ENCODE measurements around the gene TRIL.

TRIL gene

DNA sequence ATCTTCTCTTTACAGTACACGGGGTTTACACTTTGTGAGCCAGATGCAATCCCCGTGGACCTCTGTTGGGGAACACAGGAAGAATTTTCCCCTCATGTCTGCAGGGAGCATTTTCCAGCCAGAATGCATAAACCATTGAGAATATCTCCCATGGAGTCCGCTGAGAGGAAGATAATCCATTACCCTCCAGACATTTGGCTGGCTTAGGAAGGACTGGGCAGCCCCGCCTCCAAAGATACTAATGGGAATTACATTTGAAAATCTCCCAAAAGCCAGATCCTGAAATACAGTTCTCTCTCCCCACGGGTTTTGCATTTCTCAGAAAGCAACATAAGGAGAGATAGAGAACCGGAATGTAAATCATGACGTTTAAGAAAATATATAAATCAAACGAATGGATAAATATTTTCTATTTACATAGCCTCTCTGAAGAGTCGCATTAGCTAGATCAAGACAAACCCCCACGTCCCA lies 53.5 kb downstream of the TRIL start:
- no peak overlapping the region for H3K4me3 ChIP-seq (ENCODE audit: insufficient read depth, low read length, poor library complexity, severe bottlenecking)

DNA sequence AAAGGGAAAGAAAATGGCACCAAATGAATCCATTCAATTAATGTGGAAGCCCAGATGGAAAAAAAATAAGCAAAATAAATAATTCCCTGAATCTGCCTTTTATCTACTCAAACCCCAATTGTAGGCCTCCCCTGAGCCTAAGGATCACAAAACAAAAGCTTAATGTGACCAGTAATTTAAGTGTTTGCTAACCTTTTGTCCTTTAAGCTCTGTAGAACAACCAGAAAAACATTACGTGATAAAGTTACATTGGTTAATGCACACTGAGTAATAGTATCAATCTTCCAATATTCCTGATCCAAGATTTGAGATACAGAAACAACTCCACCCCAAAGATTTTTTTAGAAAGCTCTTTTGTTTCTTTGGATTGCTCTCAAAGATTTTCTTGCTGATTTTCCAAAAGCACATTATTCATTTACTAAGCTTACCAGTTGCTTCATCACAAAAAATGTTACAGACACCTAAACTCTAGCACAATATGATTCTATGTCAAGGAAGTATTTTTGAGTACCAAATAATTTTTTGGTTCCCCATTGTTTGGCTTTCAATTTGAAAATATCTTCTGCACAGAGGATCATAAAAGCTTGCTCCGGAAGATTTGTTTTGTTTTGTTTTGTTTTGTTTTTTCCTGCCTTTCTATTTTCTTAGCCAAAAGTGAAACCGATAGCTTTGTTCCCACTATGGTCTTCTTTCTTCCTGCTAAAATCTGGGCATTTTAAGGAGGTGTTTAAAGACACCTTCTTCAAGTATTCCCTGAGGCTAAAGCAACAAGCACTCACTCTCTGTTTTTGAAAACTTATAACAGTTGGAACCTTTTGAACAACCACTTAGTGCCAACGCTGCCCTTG lies 54.2 kb downstream of the TRIL start:
- H3K4me3 ChIP-seq (ENCODE audit: insufficient read depth, low read length, poor library complexity, severe bottlenecking), result no peak overlapping the region
- H3K4me2 ChIP-seq (ENCODE audit: low read depth, low read length, poor library complexity, severe bottlenecking), result no peak overlapping the region
- H3K79me2 ChIP-seq (ENCODE audit: insufficient read depth, low read length), result no peaks in the 10 kb centered on the region
- H3K9ac ChIP-seq (ENCODE audit: low read length), result no peak overlapping the region
- H3K27ac ChIP-seq (ENCODE audit: low read depth, low read length), result no peak overlapping the region
- TF ChIP-seq, protein P1, sequence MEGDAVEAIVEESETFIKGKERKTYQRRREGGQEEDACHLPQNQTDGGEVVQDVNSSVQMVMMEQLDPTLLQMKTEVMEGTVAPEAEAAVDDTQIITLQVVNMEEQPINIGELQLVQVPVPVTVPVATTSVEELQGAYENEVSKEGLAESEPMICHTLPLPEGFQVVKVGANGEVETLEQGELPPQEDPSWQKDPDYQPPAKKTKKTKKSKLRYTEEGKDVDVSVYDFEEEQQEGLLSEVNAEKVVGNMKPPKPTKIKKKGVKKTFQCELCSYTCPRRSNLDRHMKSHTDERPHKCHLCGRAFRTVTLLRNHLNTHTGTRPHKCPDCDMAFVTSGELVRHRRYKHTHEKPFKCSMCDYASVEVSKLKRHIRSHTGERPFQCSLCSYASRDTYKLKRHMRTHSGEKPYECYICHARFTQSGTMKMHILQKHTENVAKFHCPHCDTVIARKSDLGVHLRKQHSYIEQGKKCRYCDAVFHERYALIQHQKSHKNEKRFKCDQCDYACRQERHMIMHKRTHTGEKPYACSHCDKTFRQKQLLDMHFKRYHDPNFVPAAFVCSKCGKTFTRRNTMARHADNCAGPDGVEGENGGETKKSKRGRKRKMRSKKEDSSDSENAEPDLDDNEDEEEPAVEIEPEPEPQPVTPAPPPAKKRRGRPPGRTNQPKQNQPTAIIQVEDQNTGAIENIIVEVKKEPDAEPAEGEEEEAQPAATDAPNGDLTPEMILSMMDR (IDR thresholded peaks at IDR 0.05; ENCODE audit: insufficient read depth, low read length, poor library complexity, severe bottlenecking), result no peak
- H2AFZ ChIP-seq (ENCODE audit: low read depth, low read length, severe bottlenecking), result no peak overlapping the region
- H3K36me3 ChIP-seq (ENCODE audit: low read length), result no peaks in the 10 kb centered on the region
- H3F3A ChIP-seq (ENCODE audit: insufficient read depth), result no peaks in the 10 kb centered on the region
- no peaks in the 10 kb centered on the region for H4K20me1 ChIP-seq (ENCODE audit: low read depth, low read length)
- no peaks in the 10 kb centered on the region for H3K9me3 ChIP-seq (ENCODE audit: insufficient read depth, low read length)
- no peaks in the 10 kb centered on the region for H3K9me2 ChIP-seq (replicated peaks; ENCODE audit: insufficient read depth, low read length)
- H3K27me3 ChIP-seq (ENCODE audit: low read length), result no peaks in the 10 kb centered on the region

More for the DNA sequence above, 53.5 kb downstream of the TRIL start:
- Histone ChIP-seq H3F3A (ENCODE audit: insufficient read depth) (no peaks in the 10 kb centered on the region), H2AFZ (ENCODE audit: low read depth, low read length, severe bottlenecking) (no peak overlapping the region), H3K27ac (ENCODE audit: low read depth, low read length) (no peak overlapping the region), H3K4me2 (ENCODE audit: low read depth, low read length, poor library complexity, severe bottlenecking) (no peak overlapping the region), H3K9me2 (replicated peaks; ENCODE audit: insufficient read depth, low read length) (no peaks in the 10 kb centered on the region), H3K36me3 (ENCODE audit: low read length) (no peaks in the 10 kb centered on the region), H3K27me3 (ENCODE audit: low read length) (no peaks in the 10 kb centered on the region), H3K79me2 (ENCODE audit: insufficient read depth, low read length) (no peaks in the 10 kb centered on the region), H3K9me3 (ENCODE audit: insufficient read depth, low read length) (no peaks in the 10 kb centered on the region), H4K20me1 (ENCODE audit: low read depth, low read length) (no peaks in the 10 kb centered on the region), H3K9ac (ENCODE audit: low read length) (no peak overlapping the region)
- TF ChIP-seq, protein P1 (IDR thresholded peaks at IDR 0.05; ENCODE audit: insufficient read depth, low read length, poor library complexity, severe bottlenecking), result no peak
